Large intestine (tissue), 3 donors: ENCODE measurements around the gene PRB2. TPM values are rescaled to one million over a fixed set of nuclear protein-coding genes. Genes with fewer than 3 reads are reported as not detected.
A peak's percentile ranks its signal among the peaks of the same experiment; 100 is the strongest.
"Not testable (repeated sequence)": the region's sequence is repeated elsewhere in the genome, so short reads cannot be mapped to it uniquely, and the experiment has no call there.

ENCODE experiments used
- DNase-seq, 2 donors: peaks; one replicate each; pipeline versions ENCODE4 v3.0.0 to v3.0.0-alpha.2; 2013
- H3K27ac ChIP-seq: one replicate; pipeline ENCODE4 v1.5.1; 2013; ENCODE audit warnings: low read length
- H3K27me3 ChIP-seq: 2 replicates; pipeline ENCODE4 v1.6.1; 2013; ENCODE audit warnings: low read length; ENCODE audit not compliant: control insufficient read depth, insufficient read depth
- H3K36me3 ChIP-seq: 2 replicates; pipeline ENCODE4 v1.6.1; 2013; ENCODE audit warnings: low read length; ENCODE audit not compliant: control insufficient read depth, insufficient read depth
- H3K4me1 ChIP-seq: one replicate; pipeline ENCODE4 v1.6.1; 2013; ENCODE audit warnings: low read length; ENCODE audit not compliant: control insufficient read depth, insufficient read depth
- H3K4me3 ChIP-seq: one replicate; pipeline ENCODE4 v1.5.1; 2013; ENCODE audit warnings: low read length
- H3K9me3 ChIP-seq: one replicate; pipeline ENCODE4 v1.6.1; 2013; ENCODE audit warnings: mild to moderate bottlenecking, low read depth, low read length, moderate library complexity; ENCODE audit not compliant: control insufficient read depth
- WGBS: methylation state at CpG from one replicate; pipeline ENCODE4 v1.1.5; 2013; ENCODE audit warnings: low lambda C conversion rate; ENCODE audit not compliant: insufficient coverage; 5-methylcytosine and 5-hydroxymethylcytosine counted together
- polyA plus RNA-seq: library from polyadenylated mRNA; unstranded; fragments of 120-200 nt; gene quantifications from one replicate; pipeline ENCODE4 v1.2.1, GENCODE V29; 2013

Gene PRB2
- polyA plus RNA-seq, 1 donor, result 0.28 TPM

DNA sequence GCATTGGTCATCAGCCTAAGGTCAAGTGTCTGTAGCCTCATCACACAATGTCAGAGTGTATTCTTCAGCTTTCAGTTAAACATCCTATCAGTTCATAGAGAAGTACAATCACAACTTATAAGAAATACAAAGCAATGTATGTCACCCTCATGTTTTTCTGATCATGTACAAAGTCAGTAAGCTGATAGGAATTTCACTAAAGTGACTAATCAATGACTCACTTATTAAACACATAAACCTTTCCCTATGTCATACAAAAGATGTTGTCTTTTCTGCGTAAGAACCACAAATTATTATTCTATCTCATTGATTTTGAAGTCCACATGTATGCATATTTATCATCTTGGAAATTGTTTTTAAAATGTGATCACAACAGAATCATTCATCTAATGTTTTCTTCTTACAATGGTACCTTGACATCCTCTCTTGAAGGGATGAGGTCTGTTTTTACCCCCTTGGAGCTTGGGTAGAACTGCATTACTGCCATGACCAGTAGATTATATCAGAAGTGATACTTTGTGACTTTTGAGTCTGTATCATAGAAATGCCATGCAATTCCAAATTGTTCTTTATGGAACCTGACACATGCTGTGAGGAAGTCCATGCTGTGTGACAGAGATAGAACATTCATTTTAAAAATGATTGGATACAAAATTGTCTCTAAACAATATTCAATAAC is 35.0 kb downstream of the PRB2 start:
- not testable (repeated sequence) for H3K27ac ChIP-seq, DNase-seq, H3K4me1 ChIP-seq, H3K27me3 ChIP-seq, H3K36me3 ChIP-seq, H3K9me3 ChIP-seq, H3K4me3 ChIP-seq
- 83% methylated on average over 1 of the region's 1 CpG for WGBS

DNA sequence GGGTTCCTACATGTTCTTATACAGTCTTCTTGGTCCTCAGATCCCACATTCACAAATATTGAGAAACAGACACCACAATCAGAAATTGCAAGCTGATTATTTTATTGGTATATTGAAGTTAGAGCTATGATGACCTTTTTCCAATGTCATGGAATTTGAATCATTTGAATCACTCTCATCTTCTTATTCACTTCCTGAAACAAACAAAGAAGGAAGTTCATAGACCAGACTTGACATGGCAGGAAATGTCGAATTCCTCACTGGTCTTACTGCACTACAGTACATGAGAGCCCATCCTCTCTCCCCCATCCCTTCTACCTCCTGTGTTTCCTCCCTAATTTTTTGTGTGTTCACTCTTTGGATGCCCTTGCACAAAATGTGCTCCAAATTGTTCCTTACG is 43.6 kb downstream of the PRB2 start:
- H3K4me1 ChIP-seq, H3K9me3 ChIP-seq, H3K4me3 ChIP-seq, H3K36me3 ChIP-seq, H3K27me3 ChIP-seq, H3K27ac ChIP-seq, DNase-seq: not testable (repeated sequence)
- no CpG with 5 or more reads among the region's 2 CpGs for WGBS

DNA sequence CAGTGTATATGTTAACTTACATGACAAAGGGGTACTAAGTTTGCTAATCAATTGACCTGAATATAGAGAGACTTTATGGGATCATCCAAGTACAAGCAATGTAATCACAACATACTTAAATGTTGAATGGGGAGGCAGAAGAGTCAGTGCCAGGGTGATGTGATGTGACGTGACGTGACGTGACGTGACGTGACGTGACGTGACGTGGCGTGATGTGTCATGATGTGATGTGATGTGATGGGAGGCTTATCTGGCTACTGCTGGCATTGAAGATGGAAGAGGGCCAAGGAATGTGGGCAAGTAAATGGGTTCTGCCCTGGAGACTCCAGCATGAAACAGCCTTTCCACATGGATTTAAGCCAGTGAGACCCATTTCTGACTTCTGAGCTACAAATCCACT is 46.9 kb downstream of the PRB2 start:
- no peak overlapping the region for H3K27ac ChIP-seq
- no peaks in the 10 kb centered on the region for H3K27me3 ChIP-seq
- no peaks in the 10 kb centered on the region for H3K9me3 ChIP-seq
- no peaks in the 10 kb centered on the region for H3K36me3 ChIP-seq
- H3K4me3 ChIP-seq, result no peak overlapping the region
- no peak for DNase-seq
- H3K4me1 ChIP-seq, result no peaks in the 10 kb centered on the region
- WGBS, result no CpG with 5 or more reads among the region's 9 CpGs

DNA sequence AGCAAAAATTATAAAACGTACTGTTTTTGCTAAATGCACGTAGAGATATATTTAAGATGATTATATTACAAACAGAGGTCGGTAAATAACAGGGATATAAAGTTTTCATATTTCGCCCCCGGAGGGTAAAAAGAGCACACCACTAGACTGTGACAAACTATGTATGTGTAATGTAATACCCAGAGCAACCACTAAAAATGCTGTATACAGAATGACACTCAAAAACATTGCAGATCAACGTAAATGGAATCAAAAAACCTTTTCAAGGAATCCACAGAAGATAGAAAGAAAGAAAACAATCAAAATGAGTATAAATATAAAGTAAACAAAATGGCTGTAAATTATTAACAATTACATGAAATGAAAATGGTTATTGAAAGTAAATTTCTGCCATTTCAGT is 47.6 kb downstream of the PRB2 start:
- Histone ChIP-seq H3K4me1 (no peaks in the 10 kb centered on the region), H3K4me3 (no peak overlapping the region), H3K9me3 (no peaks in the 10 kb centered on the region), H3K27ac (no peak overlapping the region), H3K36me3 (no peaks in the 10 kb centered on the region), H3K27me3 (no peaks in the 10 kb centered on the region)
- WGBS, result 76% methylated on average over 4 of the region's 6 CpGs
- DNase-seq, result no peak

DNA sequence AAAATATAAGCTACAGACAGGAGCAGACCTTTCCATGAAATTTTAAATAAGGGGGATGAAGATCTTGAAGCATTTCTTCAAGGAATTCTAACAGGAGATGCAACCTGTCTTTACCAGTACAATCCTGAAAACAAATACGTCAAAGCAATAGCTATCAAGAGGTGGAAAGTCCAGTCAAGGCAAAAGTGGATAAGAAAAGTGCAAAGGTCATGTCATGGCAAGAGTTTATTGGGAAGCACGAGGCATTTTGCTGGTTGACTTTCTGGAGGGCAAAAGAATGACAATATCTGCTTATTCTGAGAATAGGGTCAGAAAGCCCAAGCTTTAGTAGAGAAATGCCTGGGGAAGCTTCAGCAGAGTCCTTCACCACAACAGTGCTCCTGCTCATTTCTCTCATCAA is 50.9 kb downstream of the PRB2 start:
- no peak overlapping the region for H3K4me3 ChIP-seq
- H3K36me3 ChIP-seq, result no peaks in the 10 kb centered on the region
- no CpG with 5 or more reads among the region's 2 CpGs for WGBS
- no peak overlapping the region for H3K27ac ChIP-seq
- no peaks in the 10 kb centered on the region for H3K9me3 ChIP-seq
- no peaks in the 10 kb centered on the region for H3K4me1 ChIP-seq
- no peaks in the 10 kb centered on the region for H3K27me3 ChIP-seq
- DNase-seq, result peak; percentile 6 to 68

Other genes starting within 250 kb of the PRB2 start
- 13.2 TPM for gene SMIM10L1, start 224.4 kb downstream of the PRB2 start, polyA plus RNA-seq
- gene TAS2R42, start 208.6 kb downstream of the PRB2 start, polyA plus RNA-seq, result 0.06 TPM
- gene PRB3, start 125.9 kb downstream of the PRB2 start, polyA plus RNA-seq, result not detected
- gene PRB4, start 85.1 kb downstream of the PRB2 start, polyA plus RNA-seq, result not detected